ENCODE data around the gene PDE7B.

PDE7B gene

DNA sequence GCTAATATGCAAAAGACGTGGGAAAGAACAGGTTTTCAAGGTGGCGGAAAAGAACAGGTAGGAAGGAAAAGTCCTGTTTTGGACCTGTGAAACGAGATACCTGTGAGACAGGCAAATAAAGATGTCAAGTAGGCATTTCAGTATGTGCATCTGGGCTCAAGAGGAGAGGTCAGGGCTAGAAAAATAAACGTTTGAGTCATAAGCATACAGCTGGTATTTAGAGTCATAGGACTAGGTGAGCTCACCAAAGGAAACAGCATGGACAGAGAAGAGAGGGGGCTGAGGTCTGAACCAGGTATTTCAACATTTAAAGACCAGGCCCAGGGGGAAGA, 383.7 kb downstream of the PDE7B start:
- H2AFZ ChIP-seq (ENCODE audit: insufficient read depth, low read length, poor library complexity) = no peak overlapping the region
- no peak overlapping the region for H4K12ac ChIP-seq (ENCODE audit: low read depth, low read length)
- H4K8ac ChIP-seq (ENCODE audit: low read depth, low read length) = no peak overlapping the region
- no peak overlapping the region for H3K4me3 ChIP-seq (ENCODE audit: low read depth, low read length)
- no peak overlapping the region for H4K91ac ChIP-seq (ENCODE audit: low read depth, low read length)
- no peak overlapping the region for H2AK5ac ChIP-seq (ENCODE audit: low read length)
- no peak overlapping the region for H2BK5ac ChIP-seq (ENCODE audit: low read depth, low read length, poor library complexity)
- H3K4me2 ChIP-seq (ENCODE audit: low read length) = no peak overlapping the region
- H3K9me3 ChIP-seq (ENCODE audit: insufficient read depth, low read depth, low read length) = no peaks in the 10 kb centered on the region
- no peak overlapping the region for H2BK12ac ChIP-seq (ENCODE audit: low read length)
- H3K9ac ChIP-seq (ENCODE audit: low read length) = no peak overlapping the region
- H3K79me1 ChIP-seq (ENCODE audit: low read length) = no peaks in the 10 kb centered on the region
- no peaks in the 10 kb centered on the region for H3K27me3 ChIP-seq (ENCODE audit: insufficient read depth, low read length)
- no peak overlapping the region for H3K18ac ChIP-seq (ENCODE audit: low read length)
- H3K14ac ChIP-seq (ENCODE audit: low read length) = no peak overlapping the region
- no peak overlapping the region for H2BK120ac ChIP-seq (ENCODE audit: insufficient read depth, low read length, poor library complexity)
- H3K79me2 ChIP-seq (ENCODE audit: control insufficient read depth, insufficient read depth, low read length, poor library complexity) = no peaks in the 10 kb centered on the region
- H3K27ac ChIP-seq (ENCODE audit: low read depth, low read length) = no peak overlapping the region
- WGBS (ENCODE audit: extremely low coverage, insufficient coverage, insufficient read length) = no CpG with 5 or more reads among the region's 4 CpGs
- peak in 1 of 2 donors; percentile 19 for DNase-seq
- no peak overlapping the region for H3K4ac ChIP-seq (ENCODE audit: low read depth, low read length)
- no peaks in the 10 kb centered on the region for H3K4me1 ChIP-seq (ENCODE audit: control insufficient read depth in 1 of 2, insufficient read depth in 2 of 2, low read length in 2 of 2)
- H3K36me3 ChIP-seq (ENCODE audit: control insufficient read depth in 1 of 2, insufficient read depth in 2 of 2, low read length in 2 of 2) = peaks cover 2 to 7% of the 10 kb centered on the region in 2 experiments
- no peak overlapping the region for H3K23ac ChIP-seq (ENCODE audit: low read length)

DNA sequence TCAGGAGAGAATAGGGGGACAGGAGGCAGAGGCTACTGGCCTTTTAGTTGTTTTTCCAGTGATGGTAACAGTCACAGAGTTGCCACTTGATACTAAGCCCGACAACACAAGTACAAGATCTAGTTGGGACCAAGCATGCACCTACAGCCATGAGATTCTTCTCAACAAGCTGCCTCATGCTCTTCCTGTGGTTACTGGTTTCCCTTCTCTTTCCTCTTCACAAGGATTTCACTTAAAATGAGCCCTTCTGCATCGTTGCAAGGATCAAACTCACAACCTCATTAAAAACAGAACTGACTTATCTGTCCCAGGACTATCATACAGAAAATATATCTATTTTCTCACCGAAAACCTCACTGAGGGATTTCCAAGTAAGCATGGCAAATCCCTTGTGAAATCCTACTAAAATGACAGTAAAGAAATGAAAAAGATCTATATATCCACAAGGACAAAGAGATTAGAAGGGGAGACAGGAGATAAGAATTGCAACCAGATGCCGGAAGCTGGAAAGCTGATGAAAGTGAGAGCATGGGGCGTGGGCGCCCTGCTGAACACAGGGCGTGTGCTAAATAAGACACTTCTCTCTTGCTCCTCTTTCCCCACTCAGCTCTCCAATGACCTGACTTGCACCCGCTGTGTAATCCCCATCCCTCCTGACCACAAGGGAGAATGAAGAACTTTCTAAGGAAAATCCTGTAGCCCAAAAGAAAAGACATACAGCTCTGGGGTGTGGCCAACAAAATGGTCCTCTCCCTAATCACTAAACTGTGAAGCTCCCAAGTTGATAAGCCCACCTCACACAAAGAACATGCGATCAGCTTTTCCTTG, 385.2 kb downstream of the PDE7B start:
- Histone ChIP-seq H3K9me3 (ENCODE audit: insufficient read depth, low read depth, low read length) (no peaks in the 10 kb centered on the region), H2BK12ac (ENCODE audit: low read length) (no peak overlapping the region), H4K8ac (ENCODE audit: low read depth, low read length) (no peak overlapping the region), H3K79me1 (ENCODE audit: low read length) (no peaks in the 10 kb centered on the region), H4K12ac (ENCODE audit: low read depth, low read length) (no peak overlapping the region), H2AK5ac (ENCODE audit: low read length) (no peak overlapping the region), H2BK5ac (ENCODE audit: low read depth, low read length, poor library complexity) (no peak overlapping the region), H3K18ac (ENCODE audit: low read length) (no peak overlapping the region), H3K27me3 (ENCODE audit: insufficient read depth, low read length) (no peaks in the 10 kb centered on the region), H3K4me3 (ENCODE audit: low read depth, low read length) (no peak overlapping the region), H3K9ac (ENCODE audit: low read length) (no peak overlapping the region), H2AFZ (ENCODE audit: insufficient read depth, low read length, poor library complexity) (no peak overlapping the region), H4K91ac (ENCODE audit: low read depth, low read length) (no peak overlapping the region), H3K79me2 (ENCODE audit: control insufficient read depth, insufficient read depth, low read length, poor library complexity) (no peaks in the 10 kb centered on the region), H3K36me3 (ENCODE audit: control insufficient read depth in 1 of 2, insufficient read depth in 2 of 2, low read length in 2 of 2) (peaks cover 2 to 8% of the 10 kb centered on the region in 2 experiments), H3K4me1 (ENCODE audit: control insufficient read depth in 1 of 2, insufficient read depth in 2 of 2, low read length in 2 of 2) (no peaks in the 10 kb centered on the region), H3K4ac (ENCODE audit: low read depth, low read length) (no peak overlapping the region), H3K14ac (ENCODE audit: low read length) (no peak overlapping the region), H2BK120ac (ENCODE audit: insufficient read depth, low read length, poor library complexity) (no peak overlapping the region), H3K4me2 (ENCODE audit: low read length) (no peak overlapping the region), H3K27ac (ENCODE audit: low read depth, low read length) (no peak overlapping the region), H3K23ac (ENCODE audit: low read length) (no peak overlapping the region)
- DNase-seq = no peak
- no CpG with 5 or more reads among the region's 9 CpGs for WGBS (ENCODE audit: extremely low coverage, insufficient coverage, insufficient read length)

DNA sequence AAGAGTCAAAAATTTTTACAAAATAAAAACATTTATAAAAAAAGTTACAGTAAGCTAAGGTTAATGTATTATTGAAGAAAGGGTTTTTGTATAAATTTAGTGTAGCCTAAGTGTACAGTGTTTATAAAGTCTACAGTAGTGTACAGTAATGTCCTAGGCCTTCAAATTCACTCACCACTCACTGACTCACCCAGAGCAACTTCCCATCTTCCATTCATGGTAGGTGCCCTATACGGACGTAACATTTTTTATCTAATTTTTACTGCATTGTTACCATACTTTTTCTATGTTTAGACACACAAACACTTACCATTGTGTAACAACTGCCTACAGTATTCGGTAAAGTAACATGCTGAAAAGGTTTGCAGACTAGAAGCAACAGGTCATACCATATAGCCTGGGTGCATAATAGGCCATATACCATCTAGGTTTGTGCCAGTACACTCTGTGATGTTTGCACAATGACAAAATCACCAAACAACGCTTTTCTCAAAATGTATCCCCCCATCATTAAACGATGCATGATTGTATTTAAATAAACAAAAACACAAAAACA, 392.6 kb downstream of the PDE7B start:
- Histone ChIP-seq H3K9ac (ENCODE audit: low read length) (no peak overlapping the region), H3K79me2 (ENCODE audit: control insufficient read depth, insufficient read depth, low read length, poor library complexity) (no peaks in the 10 kb centered on the region), H3K4ac (ENCODE audit: low read depth, low read length) (no peak overlapping the region), H4K91ac (ENCODE audit: low read depth, low read length) (no peak overlapping the region), H3K36me3 (ENCODE audit: control insufficient read depth in 1 of 2, insufficient read depth in 2 of 2, low read length in 2 of 2) (peaks cover 4 to 5% of the 10 kb centered on the region in 2 experiments), H3K18ac (ENCODE audit: low read length) (no peak overlapping the region), H2BK5ac (ENCODE audit: low read depth, low read length, poor library complexity) (no peak overlapping the region), H3K27ac (ENCODE audit: low read depth, low read length) (no peak overlapping the region), H2AK5ac (ENCODE audit: low read length) (no peak overlapping the region), H3K9me3 (ENCODE audit: insufficient read depth, low read depth, low read length) (no peaks in the 10 kb centered on the region), H3K79me1 (ENCODE audit: low read length) (no peaks in the 10 kb centered on the region), H2AFZ (ENCODE audit: insufficient read depth, low read length, poor library complexity) (no peak overlapping the region), H3K4me1 (ENCODE audit: control insufficient read depth in 1 of 2, insufficient read depth in 2 of 2, low read length in 2 of 2) (no peaks in the 10 kb centered on the region), H2BK12ac (ENCODE audit: low read length) (no peak overlapping the region), H3K4me2 (ENCODE audit: low read length) (no peak overlapping the region), H4K8ac (ENCODE audit: low read depth, low read length) (no peak overlapping the region), H2BK120ac (ENCODE audit: insufficient read depth, low read length, poor library complexity) (no peak overlapping the region), H3K23ac (ENCODE audit: low read length) (no peak overlapping the region), H3K14ac (ENCODE audit: low read length) (no peak overlapping the region), H3K27me3 (ENCODE audit: insufficient read depth, low read length) (no peaks in the 10 kb centered on the region), H4K12ac (ENCODE audit: low read depth, low read length) (no peak overlapping the region), H3K4me3 (ENCODE audit: low read depth, low read length) (no peak overlapping the region)
- peak; percentile 47 to 81 for DNase-seq
- no CpG with 5 or more reads among the region's 5 CpGs for WGBS (ENCODE audit: extremely low coverage, insufficient coverage, insufficient read length)
